Measurements from ENCODE around the gene RNF146. TPM values are rescaled to one million over a fixed set of nuclear protein-coding genes. Genes with fewer than 3 reads are reported as not detected.
A peak's percentile ranks its signal among the peaks of the same experiment; 100 is the strongest.

RNF146 gene
- total RNA-seq, 1 experiment from 2014 or later = 50.1 TPM

GRCh38 chr6:127276331-127276730 lies 9.7 kb downstream of the RNF146 start:
- Histone ChIP-seq H3K36me3 (ENCODE audit: insufficient read depth, low read length) (peaks cover 3% of the 10 kb centered on the region; the same call in 1 of the 2 replicates), H3K4me1 (ENCODE audit: low read length) (peaks cover 30% of the 10 kb centered on the region), H4K20me1 (ENCODE audit: insufficient read depth, low read depth, low read length) (peaks cover 10% of the 10 kb centered on the region; the same call in 1 of the 2 replicates), H3K79me2 (ENCODE audit: low read length) (peaks cover 85% of the 10 kb centered on the region), H3K27ac (ENCODE audit: low read length) (no peak overlapping the region), H3K9ac (ENCODE audit: low read length) (no peak overlapping the region), H3K9me3 (ENCODE audit: low read length) (no peaks in the 10 kb centered on the region), H3K4me3 (ENCODE audit: low read length) (no peak overlapping the region), H3K9me2 (replicated peaks; ENCODE audit: insufficient read depth, low read length) (no peaks in the 10 kb centered on the region), H2AFZ (ENCODE audit: low read length) (no peak overlapping the region), H3K4me2 (ENCODE audit: low read depth, low read length, poor library complexity, severe bottlenecking) (no peak overlapping the region), H3K27me3 (ENCODE audit: low read length) (no peaks in the 10 kb centered on the region)
- DNase-seq = peak; percentile 24

DNA sequence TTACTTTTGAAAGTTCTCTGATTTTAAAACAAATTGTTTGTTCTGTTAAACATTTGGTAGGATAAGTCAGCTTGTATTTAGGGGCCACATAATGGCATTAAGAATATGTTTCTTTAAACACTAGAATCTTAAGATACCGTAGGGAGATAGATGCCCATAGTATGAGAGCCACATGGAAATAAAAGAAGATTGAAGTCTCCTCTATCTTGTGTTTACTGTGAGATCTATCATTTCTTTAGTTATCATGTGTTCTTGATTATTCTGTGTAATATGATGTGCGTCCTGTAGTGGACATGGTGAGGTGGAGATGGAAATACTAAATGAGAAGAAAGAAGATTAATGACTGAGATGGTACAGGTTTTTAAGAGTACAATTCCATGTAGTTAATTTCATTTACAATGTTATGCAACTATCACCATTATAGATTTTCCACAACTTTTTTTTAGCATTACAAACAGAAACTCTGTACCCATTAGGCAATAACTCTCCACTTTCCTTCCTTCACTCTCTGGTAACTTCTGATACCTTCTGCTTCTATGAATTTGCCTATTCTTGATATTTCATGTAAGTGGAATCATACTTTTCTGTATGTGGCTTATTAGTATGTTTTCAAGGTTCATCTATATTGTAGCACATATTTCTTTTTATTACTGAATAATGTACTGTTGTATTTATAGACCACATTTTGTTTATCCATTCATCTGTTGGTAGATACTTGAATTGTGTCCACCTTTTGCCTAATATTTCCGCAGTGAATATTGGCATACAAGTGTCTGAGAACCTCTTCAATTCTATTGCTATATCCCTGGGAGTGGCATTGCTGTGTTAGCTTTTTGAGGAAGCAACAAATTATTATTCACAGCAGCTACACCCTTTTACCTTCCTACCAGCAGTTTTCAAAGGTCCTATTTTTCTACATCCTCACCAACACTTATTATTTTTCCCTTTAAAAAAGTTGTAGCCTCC lies 11.5 kb downstream of the RNF146 start:
- no peak overlapping the region for H3K4me3 ChIP-seq (ENCODE audit: low read length)
- DNase-seq = peak; percentile 32
- peaks cover 30% of the 10 kb centered on the region for H3K4me1 ChIP-seq (ENCODE audit: low read length)
- H3K27ac ChIP-seq (ENCODE audit: low read length) = no peak overlapping the region
- no peaks in the 10 kb centered on the region for H3K9me2 ChIP-seq (replicated peaks; ENCODE audit: insufficient read depth, low read length)
- no peaks in the 10 kb centered on the region for H3K27me3 ChIP-seq (ENCODE audit: low read length)
- H4K20me1 ChIP-seq (ENCODE audit: insufficient read depth, low read depth, low read length) = peaks cover 10% of the 10 kb centered on the region; the same call in 1 of the 2 replicates
- no peak overlapping the region for H3K4me2 ChIP-seq (ENCODE audit: low read depth, low read length, poor library complexity, severe bottlenecking)
- H3K9me3 ChIP-seq (ENCODE audit: low read length) = no peaks in the 10 kb centered on the region
- peaks cover 67% of the 10 kb centered on the region for H3K79me2 ChIP-seq (ENCODE audit: low read length)
- H3K36me3 ChIP-seq (ENCODE audit: insufficient read depth, low read length) = 0 out of 2 replicates have a peak, but pooled peaks cover 6% of the 10 kb centered on the region
- H2AFZ ChIP-seq (ENCODE audit: low read length) = no peak overlapping the region
- H3K9ac ChIP-seq (ENCODE audit: low read length) = no peak overlapping the region

GRCh38 chr6:127279815-127280214 lies 13.2 kb downstream of the RNF146 start:
- H3K4me3 ChIP-seq (ENCODE audit: low read length) = no peak overlapping the region
- H2AFZ ChIP-seq (ENCODE audit: low read length) = no peak overlapping the region
- H4K20me1 ChIP-seq (ENCODE audit: insufficient read depth, low read depth, low read length) = peaks cover under 1% of the 10 kb centered on the region; the same call in 1 of the 2 replicates
- H3K4me1 ChIP-seq (ENCODE audit: low read length) = peaks cover 27% of the 10 kb centered on the region
- peaks cover 52% of the 10 kb centered on the region for H3K79me2 ChIP-seq (ENCODE audit: low read length)
- no peaks in the 10 kb centered on the region for H3K27me3 ChIP-seq (ENCODE audit: low read length)
- peak overlapping the region; percentile 38; the same call in 1 of the 2 replicates for H3K27ac ChIP-seq (ENCODE audit: low read length)
- peak overlapping the region; percentile 38 for H3K4me2 ChIP-seq (ENCODE audit: low read depth, low read length, poor library complexity, severe bottlenecking)
- H3K9ac ChIP-seq (ENCODE audit: low read length) = peak overlapping the region; percentile 32; the same call in 1 of the 2 replicates
- H3K9me2 ChIP-seq (replicated peaks; ENCODE audit: insufficient read depth, low read length) = no peaks in the 10 kb centered on the region
- H3K36me3 ChIP-seq (ENCODE audit: insufficient read depth, low read length) = peaks cover 13% of the 10 kb centered on the region; the same call in 1 of the 2 replicates
- peak; percentile 46 for DNase-seq
- no peaks in the 10 kb centered on the region for H3K9me3 ChIP-seq (ENCODE audit: low read length)

DNA sequence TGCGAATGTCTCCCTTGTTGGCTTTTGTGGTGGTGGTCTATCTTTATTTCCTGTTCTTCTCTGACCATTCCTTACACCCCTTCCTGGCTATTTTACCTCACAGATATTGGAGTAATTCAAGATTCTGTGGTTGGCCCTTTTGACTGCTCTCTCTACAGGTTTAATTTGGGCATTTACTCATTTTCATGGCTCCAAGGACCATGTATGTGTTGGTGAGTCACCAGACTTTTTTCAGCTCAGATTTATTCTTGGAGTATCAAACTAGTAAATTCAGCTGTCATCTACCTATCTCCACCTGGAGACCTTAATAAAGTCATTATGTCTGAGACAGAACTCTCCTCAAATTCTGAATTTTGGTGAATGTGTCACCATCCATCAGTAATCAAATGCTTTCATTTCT lies 15.5 kb downstream of the RNF146 start:
- Histone ChIP-seq H3K4me3 (ENCODE audit: low read length) (no peak overlapping the region), H3K36me3 (ENCODE audit: insufficient read depth, low read length) (peaks cover 19% of the 10 kb centered on the region), H4K20me1 (ENCODE audit: insufficient read depth, low read depth, low read length) (no peaks in the 10 kb centered on the region), H3K27ac (ENCODE audit: low read length) (no peak overlapping the region), H2AFZ (ENCODE audit: low read length) (no peak overlapping the region), H3K9ac (ENCODE audit: low read length) (no peak overlapping the region), H3K4me2 (ENCODE audit: low read depth, low read length, poor library complexity, severe bottlenecking) (no peak overlapping the region), H3K27me3 (ENCODE audit: low read length) (no peaks in the 10 kb centered on the region), H3K9me3 (ENCODE audit: low read length) (no peaks in the 10 kb centered on the region), H3K4me1 (ENCODE audit: low read length) (peaks cover 17% of the 10 kb centered on the region), H3K79me2 (ENCODE audit: low read length) (peaks cover 29% of the 10 kb centered on the region), H3K9me2 (replicated peaks; ENCODE audit: insufficient read depth, low read length) (no peaks in the 10 kb centered on the region)
- no peak for DNase-seq

- H2AFZ ChIP-seq (ENCODE audit: low read length) = no peak overlapping the region
- H3K9me2 ChIP-seq (replicated peaks; ENCODE audit: insufficient read depth, low read length) = no peaks in the 10 kb centered on the region
- no peak overlapping the region for H3K4me3 ChIP-seq (ENCODE audit: low read length)
- no peak overlapping the region for H3K9ac ChIP-seq (ENCODE audit: low read length)
- DNase-seq = no peak
- H3K9me3 ChIP-seq (ENCODE audit: low read length) = no peaks in the 10 kb centered on the region
- peaks cover 48% of the 10 kb centered on the region for H3K36me3 ChIP-seq (ENCODE audit: insufficient read depth, low read length)
- no peak overlapping the region for H3K27ac ChIP-seq (ENCODE audit: low read length)
- H3K79me2 ChIP-seq (ENCODE audit: low read length) = peaks cover 52% of the 10 kb centered on the region
- no peaks in the 10 kb centered on the region for H3K27me3 ChIP-seq (ENCODE audit: low read length)
- no peaks in the 10 kb centered on the region for H4K20me1 ChIP-seq (ENCODE audit: insufficient read depth, low read depth, low read length)
- H3K4me2 ChIP-seq (ENCODE audit: low read depth, low read length, poor library complexity, severe bottlenecking) = no peak overlapping the region
- no peaks in the 10 kb centered on the region for H3K4me1 ChIP-seq (ENCODE audit: low read length)
Measured at GRCh38 chr6:127288705-127289104, 22.0 kb downstream of the RNF146 start.

DNA sequence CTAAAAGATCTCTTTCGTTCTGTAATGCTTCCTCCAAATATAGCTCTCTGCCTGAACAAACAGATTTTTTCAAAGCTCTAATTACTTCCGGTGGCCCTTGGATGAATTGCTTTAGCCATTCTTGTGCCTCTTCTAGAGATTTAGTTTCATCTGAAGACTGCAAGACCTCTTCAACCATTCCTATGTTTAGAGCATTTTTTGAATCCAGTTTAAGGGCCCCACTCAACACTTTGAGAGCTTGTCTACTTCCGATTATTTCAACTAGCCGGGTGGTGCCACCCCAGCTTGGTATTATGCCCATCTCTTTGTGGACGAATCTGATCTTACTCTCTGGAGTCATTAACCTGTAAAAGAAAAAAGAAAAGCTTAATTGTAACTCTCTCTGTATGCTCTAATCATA lies 23.3 kb downstream of the RNF146 start:
- no peak overlapping the region for H3K9ac ChIP-seq (ENCODE audit: low read length)
- H3K27me3 ChIP-seq (ENCODE audit: low read length) = no peaks in the 10 kb centered on the region
- H3K27ac ChIP-seq (ENCODE audit: low read length) = no peak overlapping the region
- no peak overlapping the region for H3K4me3 ChIP-seq (ENCODE audit: low read length)
- peaks cover 63% of the 10 kb centered on the region for H3K79me2 ChIP-seq (ENCODE audit: low read length)
- no peak overlapping the region for H3K4me2 ChIP-seq (ENCODE audit: low read depth, low read length, poor library complexity, severe bottlenecking)
- no peaks in the 10 kb centered on the region for H3K9me2 ChIP-seq (replicated peaks; ENCODE audit: insufficient read depth, low read length)
- peaks cover 50% of the 10 kb centered on the region for H3K36me3 ChIP-seq (ENCODE audit: insufficient read depth, low read length)
- H2AFZ ChIP-seq (ENCODE audit: low read length) = no peak overlapping the region
- no peaks in the 10 kb centered on the region for H3K9me3 ChIP-seq (ENCODE audit: low read length)
- H3K4me1 ChIP-seq (ENCODE audit: low read length) = no peaks in the 10 kb centered on the region
- H4K20me1 ChIP-seq (ENCODE audit: insufficient read depth, low read depth, low read length) = no peaks in the 10 kb centered on the region
- no peak for DNase-seq

DNA sequence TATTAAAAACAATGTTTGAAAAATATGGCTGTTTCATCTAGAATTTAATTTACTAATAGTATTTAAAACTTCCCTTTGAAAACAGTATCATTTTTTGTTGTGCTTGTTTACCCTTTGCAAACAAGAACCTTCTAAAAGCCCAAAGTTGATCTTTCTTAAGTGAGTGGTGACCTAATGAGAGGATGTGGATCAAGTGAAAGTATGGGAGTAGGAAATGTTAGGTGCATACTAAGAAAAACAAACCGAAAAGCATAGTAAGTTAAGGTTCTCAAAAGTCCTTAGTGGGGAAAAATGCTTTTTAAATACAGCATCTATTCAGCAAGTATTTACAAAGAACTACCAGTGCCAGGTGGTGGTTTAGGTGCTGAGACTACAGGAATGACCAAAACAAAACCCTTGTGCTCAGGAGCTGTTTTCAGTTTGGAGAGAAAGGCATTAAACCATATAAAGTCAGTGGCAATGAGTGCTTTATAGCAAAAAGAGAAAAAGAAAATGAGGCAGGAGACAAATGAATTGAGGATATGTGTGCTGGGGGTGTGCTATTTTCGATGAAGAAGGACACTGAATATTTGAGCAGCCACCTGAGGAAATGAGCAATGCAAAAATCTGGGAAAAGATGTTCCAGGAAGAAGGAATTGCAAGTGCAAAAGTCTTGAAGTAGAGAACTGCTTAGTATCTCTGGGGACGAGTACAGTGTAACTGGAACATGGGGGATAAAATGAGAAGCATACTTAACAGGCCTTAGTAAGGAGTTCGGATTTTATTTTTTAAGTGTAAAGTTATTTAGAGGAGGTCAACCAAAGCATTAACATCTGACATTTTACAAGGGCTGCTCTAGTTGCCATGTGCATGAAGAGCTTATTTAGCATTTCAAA lies 24.0 kb downstream of the RNF146 start:
- Histone ChIP-seq H3K9ac (ENCODE audit: low read length) (no peak overlapping the region), H2AFZ (ENCODE audit: low read length) (no peak overlapping the region), H3K79me2 (ENCODE audit: low read length) (peaks cover 69% of the 10 kb centered on the region), H3K27me3 (ENCODE audit: low read length) (no peaks in the 10 kb centered on the region), H4K20me1 (ENCODE audit: insufficient read depth, low read depth, low read length) (no peaks in the 10 kb centered on the region), H3K9me2 (replicated peaks; ENCODE audit: insufficient read depth, low read length) (no peaks in the 10 kb centered on the region), H3K4me2 (ENCODE audit: low read depth, low read length, poor library complexity, severe bottlenecking) (no peak overlapping the region), H3K27ac (ENCODE audit: low read length) (no peak overlapping the region), H3K4me3 (ENCODE audit: low read length) (no peak overlapping the region), H3K36me3 (ENCODE audit: insufficient read depth, low read length) (peaks cover 55% of the 10 kb centered on the region), H3K9me3 (ENCODE audit: low read length) (no peaks in the 10 kb centered on the region), H3K4me1 (ENCODE audit: low read length) (no peaks in the 10 kb centered on the region)
- DNase-seq = no peak

GRCh38 chr6:127291495-127291894 lies 24.8 kb downstream of the RNF146 start:
- Histone ChIP-seq H3K9ac (ENCODE audit: low read length) (no peak overlapping the region), H3K4me1 (ENCODE audit: low read length) (no peaks in the 10 kb centered on the region), H4K20me1 (ENCODE audit: insufficient read depth, low read depth, low read length) (no peaks in the 10 kb centered on the region), H3K9me2 (replicated peaks; ENCODE audit: insufficient read depth, low read length) (no peaks in the 10 kb centered on the region), H3K27ac (ENCODE audit: low read length) (no peak overlapping the region), H3K4me3 (ENCODE audit: low read length) (no peak overlapping the region), H2AFZ (ENCODE audit: low read length) (no peak overlapping the region), H3K79me2 (ENCODE audit: low read length) (peaks cover 78% of the 10 kb centered on the region), H3K4me2 (ENCODE audit: low read depth, low read length, poor library complexity, severe bottlenecking) (no peak overlapping the region), H3K27me3 (ENCODE audit: low read length) (no peaks in the 10 kb centered on the region), H3K9me3 (ENCODE audit: low read length) (no peaks in the 10 kb centered on the region), H3K36me3 (ENCODE audit: insufficient read depth, low read length) (peaks cover 58% of the 10 kb centered on the region)
- no peak for DNase-seq
